Activated naive CD8-positive, alpha-beta T cell treated with anti-CD3 and anti-CD28 coated beads for 36 hours (primary cell): ENCODE data around the gene QPRT. TPM values are rescaled to one million over a fixed set of nuclear protein-coding genes. Genes with fewer than 3 reads are reported as not detected.
A peak's percentile ranks its signal among the peaks of the same experiment; 100 is the strongest.
"Not testable (repeated sequence)": the region's sequence is repeated elsewhere in the genome, so short reads cannot be mapped to it uniquely, and the experiment has no call there.

Experiments used
- DNase-seq: peaks from one replicate; pipeline ENCODE4 v3.0.0; 2021
- H3K27ac Mint-ChIP-seq: one replicate; pipeline ENCODE4 v1.8.0; 2022; ENCODE audit warnings: mild to moderate bottlenecking, moderate library complexity, mixed read lengths
- H3K27me3 Mint-ChIP-seq: one replicate; pipeline ENCODE4 v1.8.0; 2022; ENCODE audit warnings: mild to moderate bottlenecking, mixed read lengths
- H3K36me3 Mint-ChIP-seq: one replicate; pipeline ENCODE4 v1.8.0; 2021; ENCODE audit warnings: mild to moderate bottlenecking, mixed read lengths
- H3K4me1 Mint-ChIP-seq: one replicate; pipeline ENCODE4 v1.8.0; 2021; ENCODE audit warnings: mixed read lengths
- H3K4me3 Mint-ChIP-seq: one replicate; pipeline ENCODE4 v1.8.0; 2022; ENCODE audit warnings: mild to moderate bottlenecking, moderate library complexity, mixed read lengths
- H3K9me3 Mint-ChIP-seq: one replicate; pipeline ENCODE4 v1.8.0; 2022; ENCODE audit warnings: mixed read lengths
- total RNA-seq, 2 experiments: library from RNA; stranded (reverse); gene quantifications; one replicate each; pipeline ENCODE4 v1.2.3, GENCODE V29; 2021

Gene QPRT
- total RNA-seq, 2 experiments from 2014 or later = 5.4 to 5.5 TPM

GRCh38 chr16:29697391-29697790, 18.4 kb downstream of the QPRT start:
- Mint-ChIP-seq H3K4me1 (peaks cover 20% of the 10 kb centered on the region), H3K9me3 (no peaks in the 10 kb centered on the region), H3K36me3 (no peaks in the 10 kb centered on the region), H3K27me3 (no peaks in the 10 kb centered on the region), H3K27ac (no peak overlapping the region), H3K4me3 (no peak overlapping the region)
- DNase-seq = no peak

- no peaks in the 10 kb centered on the region for H3K27me3 Mint-ChIP-seq
Measured at GRCh38 chr16:29698042-29698441, 19.1 kb downstream of the QPRT start.

GRCh38 chr16:29698484-29699323, 19.7 kb downstream of the QPRT start:
- H3K9me3 Mint-ChIP-seq = no peaks in the 10 kb centered on the region
- H3K27me3 Mint-ChIP-seq = no peaks in the 10 kb centered on the region
- H3K4me3 Mint-ChIP-seq = no peak overlapping the region
- H3K36me3 Mint-ChIP-seq = no peaks in the 10 kb centered on the region
- H3K27ac Mint-ChIP-seq = no peak overlapping the region
- DNase-seq = no peak
- H3K4me1 Mint-ChIP-seq = peaks cover 29% of the 10 kb centered on the region

More at GRCh38 chr16:29698042-29698441, 19.1 kb downstream of the QPRT start:
- no peak for DNase-seq
- Mint-ChIP-seq H3K27ac (no peak overlapping the region), H3K36me3 (no peaks in the 10 kb centered on the region), H3K4me3 (no peak overlapping the region), H3K9me3 (no peaks in the 10 kb centered on the region), H3K4me1 (peaks cover 27% of the 10 kb centered on the region)

GRCh38 chr16:29699324-29700219, 20.6 kb downstream of the QPRT start:
- Mint-ChIP-seq H3K9me3 (no peaks in the 10 kb centered on the region), H3K4me3 (no peak overlapping the region), H3K27ac (no peak overlapping the region), H3K36me3 (no peaks in the 10 kb centered on the region), H3K4me1 (peaks cover 29% of the 10 kb centered on the region), H3K27me3 (no peaks in the 10 kb centered on the region)
- DNase-seq = no peak

- H3K27ac Mint-ChIP-seq = peak overlapping the region; percentile 77
- H3K9me3 Mint-ChIP-seq = no peaks in the 10 kb centered on the region
- H3K27me3 Mint-ChIP-seq = no peaks in the 10 kb centered on the region
- H3K36me3 Mint-ChIP-seq = no peaks in the 10 kb centered on the region
- peak overlapping the region; percentile 59 for H3K4me3 Mint-ChIP-seq
- H3K4me1 Mint-ChIP-seq = peaks cover 29% of the 10 kb centered on the region
- peak; percentile 73 for DNase-seq
Measured at GRCh38 chr16:29700253-29700987, 21.4 kb downstream of the QPRT start.

GRCh38 chr16:29701214-29701555, 22.2 kb downstream of the QPRT start:
- Mint-ChIP-seq H3K27me3 (no peaks in the 10 kb centered on the region), H3K27ac (no peak overlapping the region), H3K36me3 (no peaks in the 10 kb centered on the region), H3K4me1 (peaks cover 29% of the 10 kb centered on the region), H3K4me3 (no peak overlapping the region), H3K9me3 (no peaks in the 10 kb centered on the region)
- no peak for DNase-seq

GRCh38 chr16:29702269-29702668, 23.3 kb downstream of the QPRT start:
- DNase-seq = no peak
- H3K36me3 Mint-ChIP-seq = no peaks in the 10 kb centered on the region
- peak overlapping the region; percentile 88 for H3K27ac Mint-ChIP-seq
- H3K4me1 Mint-ChIP-seq = peaks cover 29% of the 10 kb centered on the region
- H3K9me3 Mint-ChIP-seq = no peaks in the 10 kb centered on the region
- peak overlapping the region; percentile 66 for H3K4me3 Mint-ChIP-seq
- no peaks in the 10 kb centered on the region for H3K27me3 Mint-ChIP-seq

GRCh38 chr16:29705030-29705429, 26.1 kb downstream of the QPRT start:
- no peak for DNase-seq
- Mint-ChIP-seq H3K36me3 (no peaks in the 10 kb centered on the region), H3K27me3 (no peaks in the 10 kb centered on the region), H3K4me1 (peaks cover 33% of the 10 kb centered on the region), H3K4me3 (no peak overlapping the region), H3K27ac (no peak overlapping the region), H3K9me3 (no peaks in the 10 kb centered on the region)

GRCh38 chr16:29707160-29707559, 28.2 kb downstream of the QPRT start:
- not testable (repeated sequence) for DNase-seq, H3K27me3 Mint-ChIP-seq, H3K9me3 Mint-ChIP-seq, H3K27ac Mint-ChIP-seq, H3K36me3 Mint-ChIP-seq, H3K4me3 Mint-ChIP-seq
- H3K4me1 Mint-ChIP-seq = peaks cover 22% of the 10 kb centered on the region

GRCh38 chr16:29708917-29709600, 30.1 kb downstream of the QPRT start:
- Mint-ChIP-seq H3K27me3 (no peaks in the 10 kb centered on the region), H3K4me1 (peaks cover 13% of the 10 kb centered on the region), H3K4me3 (no peak overlapping the region), H3K9me3 (no peaks in the 10 kb centered on the region), H3K27ac (no peak overlapping the region), H3K36me3 (no peaks in the 10 kb centered on the region)
- no peak for DNase-seq

- H3K27me3 Mint-ChIP-seq, H3K9me3 Mint-ChIP-seq, H3K27ac Mint-ChIP-seq, H3K36me3 Mint-ChIP-seq, DNase-seq, H3K4me3 Mint-ChIP-seq: not testable (repeated sequence)
- peaks cover 13% of the 10 kb centered on the region for H3K4me1 Mint-ChIP-seq
Measured at GRCh38 chr16:29709657-29710056, 30.7 kb downstream of the QPRT start.

GRCh38 chr16:29710227-29711219, 31.5 kb downstream of the QPRT start:
- Mint-ChIP-seq H3K9me3 (no peaks in the 10 kb centered on the region), H3K4me1 (peaks cover 13% of the 10 kb centered on the region), H3K27me3 (no peaks in the 10 kb centered on the region), H3K27ac (no peak overlapping the region), H3K4me3 (no peak overlapping the region), H3K36me3 (no peaks in the 10 kb centered on the region)
- DNase-seq = no peak

GRCh38 chr16:29712809-29713208, 33.8 kb downstream of the QPRT start:
- no peaks in the 10 kb centered on the region for H3K27me3 Mint-ChIP-seq

More at GRCh38 chr16:29712809-29713208, 33.8 kb downstream of the QPRT start:
- no peak overlapping the region for H3K27ac Mint-ChIP-seq
- no peak for DNase-seq
- no peak overlapping the region for H3K4me3 Mint-ChIP-seq
- no peaks in the 10 kb centered on the region for H3K36me3 Mint-ChIP-seq
- no peaks in the 10 kb centered on the region for H3K9me3 Mint-ChIP-seq
- H3K4me1 Mint-ChIP-seq = peaks cover 13% of the 10 kb centered on the region
